Loucy (cell line): Measurements from ENCODE around the gene NUAK1.

Source experiments
- CTCF ChIP-seq: fragments of 200-600 bp; sonication (generic); conservative IDR thresholded peaks from 2 replicates; pipeline ENCODE4 v1.5.1; 2014; ENCODE audit warnings: mild to moderate bottlenecking, antibody characterized with exemption, low read length
- EZH2phosphoT487 ChIP-seq: fragments of 200-600 bp; IDR thresholded peaks from 2 replicates; pipeline ENCODE4 v1.6.1; 2018; ENCODE audit warnings: antibody characterized with exemption, mild to moderate bottlenecking, moderate library complexity, borderline replicate concordance

DNA sequence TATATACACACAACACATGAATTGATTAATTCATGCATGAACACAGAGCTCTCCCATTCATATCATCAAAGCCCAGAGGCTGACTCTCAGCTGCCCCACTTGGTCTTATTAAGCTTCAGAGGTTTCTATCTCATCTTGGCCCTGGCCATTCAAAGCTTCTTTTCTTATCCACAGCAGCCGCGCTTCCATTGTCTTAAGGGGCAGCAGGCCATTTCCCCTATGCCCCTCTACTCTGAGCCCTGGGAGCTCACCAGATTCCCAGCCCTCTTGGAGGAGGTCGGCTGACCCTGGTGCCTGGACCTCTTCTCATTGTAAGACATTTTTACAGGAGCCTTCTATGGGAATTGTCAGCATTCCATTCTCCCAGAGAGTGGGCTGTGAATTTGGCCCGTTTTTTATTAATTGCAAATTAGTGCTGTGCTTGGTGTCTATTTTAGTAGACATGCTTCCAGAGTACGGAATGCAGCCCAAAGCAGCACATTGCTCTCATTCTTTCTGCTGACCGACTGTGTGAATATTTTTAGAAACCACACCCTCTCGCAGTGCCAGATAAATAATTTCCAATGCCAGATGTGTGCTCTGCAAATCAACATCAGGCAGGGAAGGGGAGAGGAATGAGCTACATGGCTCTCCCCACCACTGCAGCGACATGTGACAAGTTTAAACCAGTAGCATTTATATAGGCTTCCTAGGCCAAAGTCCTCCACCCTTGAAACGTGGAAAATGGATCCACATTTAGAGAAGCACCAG, 58.5 kb downstream of the NUAK1 start:
- no peak for TF ChIP-seq CTCF
- no peak for TF ChIP-seq EZH2phosphoT487
